IMR-90 (cell line): ENCODE results near the gene RGS3. TPM values are rescaled to one million over a fixed set of nuclear protein-coding genes. Genes with fewer than 3 reads are reported as not detected.
A peak's percentile ranks its signal among the peaks of the same experiment; 100 is the strongest.

ENCODE experiments used
- ATAC-seq: fragments of 200-7000 bp; cut with Tn5 transposase; 2 replicates; pipeline ENCODE4 v1.9.1; 2020; ENCODE audit warnings: low read depth, mild to moderate bottlenecking, moderate library complexity
- BruUV-seq: library from RNA; stranded (reverse); fragments of 400-500 nt; replicated peaks from 2 replicates; lab custom pipeline; 2021; lab: Mats Ljungman, UMichigan
- CTCF ChIA-PET: fragments of 300-600 bp; formaldehyde crosslinking; extraction: SDS; loops from one replicate; lab custom pipeline; 2021; ENCODE audit warnings: antibody characterized with exemption; lab: Yijun Ruan, JAX
- POLR2A ChIA-PET: fragments of 300-600 bp; sonication (Branson Sonifier 250); formaldehyde crosslinking; loops from one replicate; lab custom pipeline; 2022; ENCODE audit warnings: antibody characterized with exemption; ENCODE audit not compliant: unreplicated experiment; lab: Charles Lee
- DNase-seq: peaks from one replicate; pipeline ENCODE4 v3.0.0; 2013
- H2AFZ ChIP-seq: replicated peaks from 2 replicates; pipeline ENCODE3; 2013; ENCODE audit warnings: low read length, mild to moderate bottlenecking; ENCODE audit not compliant: poor library complexity
- H2AK5ac ChIP-seq: 2 replicates; pipeline ENCODE4 v1.6.1; 2013; ENCODE audit warnings: low read depth, low read length, inconsistent platforms
- H2AK9ac ChIP-seq: replicated peaks from 2 replicates; pipeline ENCODE3; 2013; ENCODE audit warnings: mild to moderate bottlenecking, low read depth, low read length, moderate library complexity; ENCODE audit not compliant: poor library complexity
- H2BK120ac ChIP-seq: 2 replicates; pipeline ENCODE4 v1.6.1; 2013; ENCODE audit warnings: low read depth, low read length, inconsistent platforms
- H2BK15ac ChIP-seq: 3 replicates; pipeline ENCODE4 v1.6.1; 2013; ENCODE audit warnings: low read depth, low read length, inconsistent platforms
- H2BK20ac ChIP-seq: 2 replicates; pipeline ENCODE4 v1.6.1; 2013; ENCODE audit warnings: low read depth, mild to moderate bottlenecking, inconsistent platforms, low read length, moderate library complexity
- H2BK5ac ChIP-seq: 2 replicates; pipeline ENCODE4 v1.6.1; 2013; ENCODE audit warnings: mild to moderate bottlenecking, low read depth, low read length, inconsistent platforms; ENCODE audit not compliant: poor library complexity, severe bottlenecking
- H3K14ac ChIP-seq: replicated peaks from 2 replicates; pipeline ENCODE4 v1.6.1; 2013; ENCODE audit warnings: low read depth, low read length, inconsistent platforms
- H3K18ac ChIP-seq: 2 replicates; pipeline ENCODE4 v1.6.1; 2013; ENCODE audit warnings: low read depth, low read length, control low read depth
- H3K23ac ChIP-seq: 2 replicates; pipeline ENCODE4 v1.6.1; 2013; ENCODE audit warnings: low read depth, low read length, inconsistent platforms
- H3K27ac ChIP-seq: 2 replicates; pipeline ENCODE4 v1.5.1; 2013; ENCODE audit warnings: mild to moderate bottlenecking, control low read depth, low read length; ENCODE audit not compliant: insufficient read depth
- H3K27me3 ChIP-seq: 2 replicates; pipeline ENCODE4 v1.6.1; 2013; ENCODE audit warnings: low read length; ENCODE audit not compliant: control insufficient read depth, insufficient read depth
- H3K36me3 ChIP-seq: 2 replicates; pipeline ENCODE4 v1.6.1; 2013; ENCODE audit warnings: low read length, mixed read lengths; ENCODE audit not compliant: control insufficient read depth, insufficient read depth
- H3K4ac ChIP-seq: 2 replicates; pipeline ENCODE4 v1.6.1; 2013; ENCODE audit warnings: low read depth, low read length, inconsistent platforms
- H3K4me1 ChIP-seq: 2 replicates; pipeline ENCODE4 v1.6.1; 2013; ENCODE audit warnings: low read length, mixed read lengths; ENCODE audit not compliant: control insufficient read depth, insufficient read depth
- H3K4me2 ChIP-seq: 2 replicates; pipeline ENCODE4 v1.6.1; 2013; ENCODE audit warnings: low read depth, mild to moderate bottlenecking, control low read depth, low read length, moderate library complexity
- H3K4me3 ChIP-seq: 2 replicates; pipeline ENCODE4 v1.5.1; 2013; ENCODE audit warnings: low read depth, mild to moderate bottlenecking, control low read depth, low read length, moderate library complexity; ENCODE audit not compliant: insufficient read depth
- H3K56ac ChIP-seq: 2 replicates; pipeline ENCODE4 v1.6.1; 2013; ENCODE audit warnings: low read length, inconsistent platforms; ENCODE audit not compliant: insufficient read depth; ENCODE audit errors: extremely low read depth
- H3K79me1 ChIP-seq, 2 experiments: 2 replicates each; pipeline ENCODE4 v1.6.1; 2013; ENCODE audit warnings: low read length in 2 of 2, inconsistent platforms in 1 of 2, low read depth in 1 of 2
- H3K9ac ChIP-seq: 2 replicates; pipeline ENCODE4 v1.6.1; 2013; ENCODE audit warnings: low read depth, low read length, control low read depth
- H3K9me1 ChIP-seq: 2 replicates; pipeline ENCODE4 v1.6.1; 2013; ENCODE audit warnings: low read length, inconsistent platforms; ENCODE audit not compliant: insufficient read depth
- H3K9me3 ChIP-seq: 2 replicates; pipeline ENCODE4 v1.6.1; 2013; ENCODE audit warnings: low read length; ENCODE audit not compliant: control insufficient read depth, insufficient read depth
- H4K20me1 ChIP-seq: 2 replicates; pipeline ENCODE4 v1.6.1; 2013; ENCODE audit warnings: low read length, inconsistent platforms; ENCODE audit not compliant: insufficient read depth
- H4K5ac ChIP-seq: 2 replicates; pipeline ENCODE4 v1.6.1; 2013; ENCODE audit warnings: mild to moderate bottlenecking, low read depth, low read length, control low read depth
- H4K8ac ChIP-seq, 2 experiments: 2 replicates each; pipeline ENCODE4 v1.6.1; 2013; ENCODE audit warnings: low read depth in 2 of 2, low read length in 2 of 2, control low read depth in 1 of 2, inconsistent platforms in 1 of 2
- H4K91ac ChIP-seq: 2 replicates; pipeline ENCODE4 v1.6.1; 2013; ENCODE audit warnings: low read depth, low read length, inconsistent platforms; ENCODE audit not compliant: insufficient read depth
- BHLHE40 ChIP-seq: fragments of 150-350 bp; IDR thresholded peaks from 2 replicates; pipeline ENCODE4 v1.6.1; 2016; ENCODE audit warnings: mild to moderate bottlenecking, low read depth, low read length
- CTCF ChIP-seq: conservative IDR thresholded peaks from 2 replicates; pipeline ENCODE4 v1.5.1; 2012; ENCODE audit warnings: mild to moderate bottlenecking, low read depth, low read length, improper control_type of control experiment
- FOS ChIP-seq: fragments of 150-350 bp; IDR thresholded peaks from 2 replicates; pipeline ENCODE4 v1.6.1; 2016; ENCODE audit warnings: low read depth, low read length
- MAZ ChIP-seq: IDR thresholded peaks from 2 replicates; pipeline ENCODE4 v1.6.1; 2012; ENCODE audit warnings: low read depth, mild to moderate bottlenecking, low read length, improper control_type of control experiment, moderate library complexity, borderline replicate concordance
- MXI1 ChIP-seq: IDR thresholded peaks from 2 replicates; pipeline ENCODE4 v1.6.1; 2012; ENCODE audit warnings: low read depth, mild to moderate bottlenecking, low read length, moderate library complexity, borderline replicate concordance
- NFE2L2 ChIP-seq: fragments of 150-350 bp; IDR thresholded peaks from 2 replicates; pipeline ENCODE4 v1.6.1; 2016; ENCODE audit warnings: low read depth, mild to moderate bottlenecking, low read length
- POLR2A ChIP-seq: IDR thresholded peaks from 2 replicates; pipeline ENCODE4 v1.6.1; 2012; ENCODE audit warnings: mild to moderate bottlenecking, low read depth, low read length
- RAD21 ChIP-seq: IDR thresholded peaks from 2 replicates; pipeline ENCODE4 v1.6.1; 2012; ENCODE audit warnings: low read length, improper control_type of control experiment
- RCOR1 ChIP-seq: IDR thresholded peaks from 2 replicates; pipeline ENCODE4 v1.6.1; 2012; ENCODE audit warnings: mild to moderate bottlenecking, low read length, improper control_type of control experiment; ENCODE audit not compliant: insufficient replicate concordance
- RFX5 ChIP-seq: IDR thresholded peaks from 2 replicates; pipeline ENCODE4 v1.8.0; 2012; ENCODE audit warnings: low read depth, mild to moderate bottlenecking, low read length, moderate library complexity
- SMC3 ChIP-seq: fragments of 150-350 bp; IDR thresholded peaks from 2 replicates; pipeline ENCODE4 v1.6.1; 2016; ENCODE audit warnings: low read depth, mild to moderate bottlenecking, antibody characterized with exemption, low read length, moderate library complexity
- WGBS, 2 experiments: methylation state at CpG; one replicate each; pipeline versions ENCODE4 v1.1.5 to v1.1.7; 2013; ENCODE audit warnings: missing lambda C conversion rate in 2 of 2; ENCODE audit not compliant: insufficient read length in 1 of 2; ENCODE audit errors: extremely low coverage in 2 of 2; 5-methylcytosine and 5-hydroxymethylcytosine counted together
- dilution Hi-C: fragments of 300-500 bp; cut with HindIII; formaldehyde crosslinking; loops from one replicate; pipeline ENCODE4 v1.14.3; 2018; ENCODE audit warnings: low sequenced_read_pairs; ENCODE audit not compliant: unreplicated experiment
- in situ Hi-C: fragments of 300-500 bp; cut with MboI; formaldehyde crosslinking; loops from 3 replicates; pipeline ENCODE4 v1.14.3; 2019; ENCODE audit warnings: low sequenced_read_pairs, inconsistent platforms, mixed read lengths
- intact Hi-C: fragments of 100-400 bp; cut with micrococcal nuclease; formaldehyde crosslinking; loops from 2 replicates; pipeline ENCODE4 v1.10.0; 2022
- polyA plus RNA-seq, 3 experiments: library from polyadenylated mRNA; depleted of rRNA; stranded (reverse); fragments of >200 nt; gene quantifications; 2 replicates each; pipeline ENCODE4 v1.2.3, GENCODE V29; 2012; ENCODE audit warnings: low replicate concordance in 1 of 3
- total RNA-seq: library from RNA; depleted of rRNA; stranded (reverse); fragments of >200 nt; gene quantifications from 2 replicates; pipeline ENCODE4 v1.2.3, GENCODE V29; 2012
- TF ChIP-seq, protein P1 (sequence below): fragments of 150-350 bp; IDR thresholded peaks from 2 replicates; pipeline ENCODE4 v1.6.1; 2017; ENCODE audit warnings: mild to moderate bottlenecking, antibody characterized with exemption, low read length, low read depth
- TF ChIP-seq, protein P2 (sequence below): fragments of 150-350 bp; IDR thresholded peaks from 2 replicates; pipeline ENCODE4 v1.6.1; 2016; ENCODE audit warnings: low read depth, mild to moderate bottlenecking, low read length, moderate library complexity, borderline replicate concordance

RGS3 gene
- total and polyA plus RNA-seq, 2 of the 4 experiments (the other 2 are of a cell fraction) = 51.8 to 65.6 TPM

DNA sequence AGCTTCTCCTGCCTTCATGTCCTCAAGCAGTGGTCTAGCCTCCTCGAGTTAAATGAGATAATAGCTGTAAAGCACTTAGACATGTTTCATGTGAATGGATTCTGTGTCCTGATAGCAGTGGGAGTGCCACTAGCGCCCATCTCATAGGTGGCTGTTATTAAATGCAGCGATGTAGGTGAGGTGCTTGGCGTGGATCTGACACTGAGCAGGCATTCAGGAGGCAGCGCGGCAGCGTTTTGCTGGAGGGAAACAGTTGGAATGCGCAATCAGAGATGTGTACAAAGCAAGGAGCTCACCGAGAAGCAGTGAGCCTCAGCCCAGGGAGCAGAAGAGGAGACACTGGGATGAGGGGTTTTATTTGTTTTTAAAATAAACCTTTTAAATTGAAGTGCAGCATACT lies 106.6 kb downstream of the RGS3 start:
- H4K5ac ChIP-seq = peak overlapping the region; percentile 44; the same call in 1 of the 2 replicates
- no peak for DNase-seq
- H3K9me3 ChIP-seq = no peaks in the 10 kb centered on the region
- no peak overlapping the region for H3K4me3 ChIP-seq
- H2BK20ac ChIP-seq = no peak overlapping the region; the same call in 1 of the 2 replicates
- H2AK9ac ChIP-seq = no peak overlapping the region
- intact Hi-C loops (no loop called here), dilution Hi-C loops (no loop called here), in situ Hi-C loops (no loop called here)
- POLR2A ChIA-PET = no interaction called here
- H3K4ac ChIP-seq = peak overlapping the region; percentile 31
- H4K8ac ChIP-seq = no peak overlapping the region
- no peak overlapping the region for H3K9ac ChIP-seq
- no TSS peak for BruUV-seq
- H2BK15ac ChIP-seq = peak overlapping the region; percentile 29; the same call in 1 of the 3 replicates
- TF ChIP-seq MXI1 (no peak), SMC3 (no peak), RFX5 (no peak), BHLHE40 (no peak), POLR2A (no peak), FOS (no peak), RAD21 (no peak), RCOR1 (no peak), MAZ (no peak), CTCF (no peak), NFE2L2 (no peak)
- TF ChIP-seq, protein P1, sequence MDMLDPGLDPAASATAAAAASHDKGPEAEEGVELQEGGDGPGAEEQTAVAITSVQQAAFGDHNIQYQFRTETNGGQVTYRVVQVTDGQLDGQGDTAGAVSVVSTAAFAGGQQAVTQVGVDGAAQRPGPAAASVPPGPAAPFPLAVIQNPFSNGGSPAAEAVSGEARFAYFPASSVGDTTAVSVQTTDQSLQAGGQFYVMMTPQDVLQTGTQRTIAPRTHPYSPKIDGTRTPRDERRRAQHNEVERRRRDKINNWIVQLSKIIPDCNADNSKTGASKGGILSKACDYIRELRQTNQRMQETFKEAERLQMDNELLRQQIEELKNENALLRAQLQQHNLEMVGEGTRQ = no peak
- TF ChIP-seq, protein P2, sequence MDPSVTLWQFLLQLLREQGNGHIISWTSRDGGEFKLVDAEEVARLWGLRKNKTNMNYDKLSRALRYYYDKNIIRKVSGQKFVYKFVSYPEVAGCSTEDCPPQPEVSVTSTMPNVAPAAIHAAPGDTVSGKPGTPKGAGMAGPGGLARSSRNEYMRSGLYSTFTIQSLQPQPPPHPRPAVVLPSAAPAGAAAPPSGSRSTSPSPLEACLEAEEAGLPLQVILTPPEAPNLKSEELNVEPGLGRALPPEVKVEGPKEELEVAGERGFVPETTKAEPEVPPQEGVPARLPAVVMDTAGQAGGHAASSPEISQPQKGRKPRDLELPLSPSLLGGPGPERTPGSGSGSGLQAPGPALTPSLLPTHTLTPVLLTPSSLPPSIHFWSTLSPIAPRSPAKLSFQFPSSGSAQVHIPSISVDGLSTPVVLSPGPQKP = no peak
- H4K91ac ChIP-seq = no peak overlapping the region; the same call in 1 of the 2 replicates
- H3K14ac ChIP-seq = no peak overlapping the region
- H3K4me1 ChIP-seq = peaks cover 27% of the 10 kb centered on the region
- CTCF ChIA-PET = no interaction called here
- no peak overlapping the region for H3K27ac ChIP-seq
- H2BK120ac ChIP-seq = no peak overlapping the region
- peak overlapping the region; percentile 22; the same call in 1 of the 2 replicates for H3K18ac ChIP-seq
- H3K9me1 ChIP-seq = peaks cover 42% of the 10 kb centered on the region
- no peak for ATAC-seq
- no peaks in the 10 kb centered on the region for H3K27me3 ChIP-seq
- H2AFZ ChIP-seq = no peak overlapping the region
- H3K4me2 ChIP-seq = no peak overlapping the region
- peaks cover 30 to 83% of the 10 kb centered on the region in 2 experiments for H3K79me1 ChIP-seq
- H3K23ac ChIP-seq = no peak overlapping the region
- no peaks in the 10 kb centered on the region; the same call in 1 of the 2 replicates for H3K36me3 ChIP-seq
- WGBS, 2 experiments = 92% methylated on average over 2 of the region's 9 CpGs; no CpG with 5 or more reads in 1 of the 2 experiments
- H3K56ac ChIP-seq = no peak overlapping the region
- no peak overlapping the region for H2BK5ac ChIP-seq
- peaks cover 7% of the 10 kb centered on the region; the same call in 1 of the 2 replicates for H4K20me1 ChIP-seq
- H2AK5ac ChIP-seq = peak overlapping the region; percentile 63
